GM12878 (cell line): ENCODE results near the gene CALB2. TPM values are rescaled to one million over a fixed set of nuclear protein-coding genes. Genes with fewer than 3 reads are reported as not detected.

Experiments used
- ATAC-seq: fragments of 200-7000 bp; cut with Tn5 transposase; 3 replicates; pipeline ENCODE4 v1.9.1; 2020; ENCODE audit warnings: mild to moderate bottlenecking, moderate library complexity
- BruUV-seq: library from RNA; stranded (reverse); fragments of 400-500 nt; replicated peaks from 2 replicates; lab custom pipeline; 2021; lab: Mats Ljungman, UMichigan
- CTCF ChIA-PET: fragments of 300-600 bp; sonication (Branson Sonifier 250); formaldehyde crosslinking; extraction: SDS; loops from one replicate; lab custom pipeline; 2021; ENCODE audit warnings: inconsistent platforms; lab: Yijun Ruan, JAX
- POLR2A ChIA-PET: fragments of 350-600 bp; formaldehyde crosslinking; extraction: SDS; loops from one replicate; lab custom pipeline; 2021; ENCODE audit warnings: inconsistent platforms; lab: Charles Lee
- RAD21 ChIA-PET: fragments of 300-600 bp; sonication (Branson Sonifier 250); formaldehyde crosslinking; loops from one replicate; lab custom pipeline; 2023; ENCODE audit warnings: antibody characterized with exemption; ENCODE audit not compliant: unreplicated experiment; lab: Charles Lee
- SMC1A ChIA-PET: fragments of 300-600 bp; sonication (Branson Sonifier 250); formaldehyde crosslinking; loops from one replicate; lab custom pipeline; 2023; ENCODE audit not compliant: unreplicated experiment, uncharacterized antibody; lab: Charles Lee
- DNase-seq: peaks from one replicate; pipeline ENCODE4 v3.0.0-alpha.2; 2011; ENCODE audit warnings: low read depth, low spot score
- FAIRE-seq: peaks from 3 replicates; lab custom pipeline; 2011; peaks lifted over from hg19 to GRCh38; lab: Jason Lieb, UNC
- H2AFZ ChIP-seq: 2 replicates; pipeline ENCODE4 v1.6.0; 2011; ENCODE audit warnings: low read depth, low read length, control low read depth; ENCODE audit not compliant: control insufficient read depth
- H3K27ac ChIP-seq: 2 replicates; pipeline ENCODE4 v1.5.1; 2011; ENCODE audit warnings: control low read depth; ENCODE audit not compliant: control insufficient read depth, insufficient read depth
- H3K27me3 ChIP-seq, 2 experiments: replicated peaks in 1 of 2; 2 replicates each; pipeline versions ENCODE4 v1.6.0 to v1.6.1; 2011; ENCODE audit warnings: low read length in 1 of 2; ENCODE audit not compliant: control insufficient read depth in 2 of 2, insufficient read depth in 2 of 2
- H3K36me3 ChIP-seq, 2 experiments: 2 replicates each; pipeline ENCODE4 v1.5.1; 2011; ENCODE audit warnings: low read length in 1 of 2; ENCODE audit not compliant: control insufficient read depth in 2 of 2, insufficient read depth in 2 of 2
- H3K4me1 ChIP-seq: 2 replicates; pipeline ENCODE4 v1.6.1; 2011; ENCODE audit warnings: mild to moderate bottlenecking, low read length, moderate library complexity, mixed read lengths; ENCODE audit not compliant: control insufficient read depth, insufficient read depth
- H3K4me2 ChIP-seq: 2 replicates; pipeline ENCODE4 v1.6.0; 2011; ENCODE audit warnings: control low read depth; ENCODE audit not compliant: control insufficient read depth, insufficient read depth
- H3K4me3 ChIP-seq: fragments of 200-600 bp; sonication (generic); 2 replicates; pipeline ENCODE4 v1.5.1; 2016
- H3K79me2 ChIP-seq: 2 replicates; pipeline ENCODE4 v1.6.0; 2011; ENCODE audit warnings: low read length; ENCODE audit not compliant: control insufficient read depth, insufficient read depth
- H3K9ac ChIP-seq: 2 replicates; pipeline ENCODE4 v1.8.0; 2011; ENCODE audit warnings: low read length, control low read depth, mixed read lengths; ENCODE audit not compliant: control insufficient read depth, insufficient read depth
- H3K9me3 ChIP-seq: replicated peaks from 3 replicates; pipeline ENCODE4 v1.5.1; 2011; ENCODE audit warnings: mild to moderate bottlenecking, low read length; ENCODE audit not compliant: control insufficient read depth, insufficient read depth
- H4K20me1 ChIP-seq: 2 replicates; pipeline ENCODE4 v1.6.0; 2011; ENCODE audit not compliant: control insufficient read depth, insufficient read depth
- CBX5 ChIP-seq: sonication (generic); IDR thresholded peaks from 2 replicates; pipeline ENCODE4 v1.6.1; 2016; ENCODE audit warnings: low read depth, moderate library complexity, mild to moderate bottlenecking, inconsistent platforms
- DPF2 ChIP-seq: fragments of 450-650 bp; IDR thresholded peaks from 2 replicates; pipeline ENCODE4 v1.6.1; 2017; ENCODE audit warnings: mild to moderate bottlenecking
- EGR1 ChIP-seq, 2 experiments: IDR thresholded peaks; 1 replicate in 1 of 2; 2 replicates in 1 of 2; pipeline ENCODE4 v1.6.1; 2011 to 2012; ENCODE audit warnings: low read depth in 2 of 2, low read length in 2 of 2, borderline replicate concordance in 1 of 2, mild to moderate bottlenecking in 1 of 2, moderate library complexity in 1 of 2
- GATAD2B ChIP-seq: fragments of 450-650 bp; conservative IDR thresholded peaks from 2 replicates; pipeline ENCODE4 v1.6.1; 2017; ENCODE audit warnings: low read depth, mild to moderate bottlenecking, moderate library complexity
- HCFC1 ChIP-seq: fragments of 150-350 bp; IDR thresholded peaks from 2 replicates; pipeline ENCODE4 v1.6.1; 2014; ENCODE audit warnings: low read length
- JUNB ChIP-seq: IDR thresholded peaks from 2 replicates; pipeline ENCODE4 v1.6.1; 2016; ENCODE audit warnings: antibody characterized with exemption, mild to moderate bottlenecking
- MEF2B ChIP-seq: fragments of 450-650 bp; IDR thresholded peaks from 2 replicates; pipeline ENCODE4 v1.6.1; 2018; ENCODE audit warnings: mild to moderate bottlenecking, moderate library complexity; ENCODE audit not compliant: partially characterized antibody, poor library complexity, severe bottlenecking
- PML ChIP-seq: IDR thresholded peaks from 2 replicates; pipeline ENCODE4 v1.6.1; 2012; ENCODE audit warnings: low read length, inconsistent platforms
- SRF ChIP-seq, 2 experiments: IDR thresholded peaks; 2 replicates each; pipeline ENCODE4 v1.6.1; 2011; ENCODE audit warnings: low read depth in 2 of 2, low read length in 2 of 2, mild to moderate bottlenecking in 1 of 2, moderate library complexity in 1 of 2
- ZNF217 ChIP-seq: fragments of 450-650 bp; IDR thresholded peaks from 2 replicates; pipeline ENCODE4 v1.6.1; 2017; ENCODE audit warnings: antibody characterized with exemption, mild to moderate bottlenecking
- ZZZ3 ChIP-seq: IDR thresholded peaks from 2 replicates; pipeline ENCODE4 v1.6.1; 2011; ENCODE audit warnings: low read depth; ENCODE audit not compliant: control insufficient read depth, insufficient read length
- WGBS: methylation state at CpG from one replicate; pipeline ENCODE4 v1.1.6; 2016; ENCODE audit warnings: low lambda C conversion rate; ENCODE audit not compliant: insufficient replicate concordance, insufficient coverage; ENCODE audit errors: missing lambda C conversion rate; 5-methylcytosine and 5-hydroxymethylcytosine counted together
- in situ Hi-C: fragments of 300-500 bp; cut with MboI; formaldehyde crosslinking; loops from 9 replicates; pipeline ENCODE4 v1.14.3; 2018; ENCODE audit warnings: mixed read lengths
- intact Hi-C: fragments of 100-400 bp; cut with micrococcal nuclease; formaldehyde crosslinking; loops from one replicate; pipeline ENCODE4 v1.14.2; 2022; ENCODE audit not compliant: unreplicated experiment
- polyA plus RNA-seq, 11 experiments: library from polyadenylated mRNA; depleted of rRNA in 4 of 11; unstranded in 6 of 11; stranded (reverse) in 5 of 11; fragments of >200 nt; fragmentation: Nextera tagmentation in 4 of 11; fragmentation: Illumina TruSeq in 1 of 11; extraction: Ambion mirVana in 4 of 11; extraction: Trizol in 1 of 11; gene quantifications; 1 replicate in 1 of 11; 2 replicates in 10 of 11; pipeline versions ENCODE4 v1.2.1 to v1.2.3, GENCODE V29; 2011 to 2016; ENCODE audit warnings: inconsistent platforms in 2 of 11, missing spikeins in 2 of 11, low read depth in 1 of 11
- total RNA-seq, 4 experiments: library from RNA; depleted of rRNA in 3 of 4; stranded (reverse); fragments of >200 nt in 3 of 4; fragmentation: Illumina TruSeq in 1 of 4; extraction: Trizol in 1 of 4; gene quantifications; 2 replicates each; pipeline versions ENCODE4 v1.2.1 to v1.2.3, GENCODE V29; 2013 to 2021
- TF ChIP-seq, protein P1 (sequence below): fragments of 450-650 bp; IDR thresholded peaks from 2 replicates; pipeline ENCODE4 v1.6.1; 2018; ENCODE audit warnings: mild to moderate bottlenecking, low read depth, moderate library complexity; ENCODE audit not compliant: partially characterized antibody
- TF ChIP-seq, protein P2 (sequence below): fragments of 450-650 bp; IDR thresholded peaks from 2 replicates; pipeline ENCODE4 v1.6.1; 2017; ENCODE audit warnings: mild to moderate bottlenecking, moderate library complexity
- TF ChIP-seq, protein P3 (sequence below): fragments of 450-650 bp; IDR thresholded peaks from 2 replicates; pipeline ENCODE4 v1.6.1; 2014; ENCODE audit warnings: mild to moderate bottlenecking

The CALB2 gene
- total and polyA plus RNA-seq, 10 of the 15 experiments (the other 5 are each of a cell fraction or from before 2014, with no cell fraction given): not detected

DNA sequence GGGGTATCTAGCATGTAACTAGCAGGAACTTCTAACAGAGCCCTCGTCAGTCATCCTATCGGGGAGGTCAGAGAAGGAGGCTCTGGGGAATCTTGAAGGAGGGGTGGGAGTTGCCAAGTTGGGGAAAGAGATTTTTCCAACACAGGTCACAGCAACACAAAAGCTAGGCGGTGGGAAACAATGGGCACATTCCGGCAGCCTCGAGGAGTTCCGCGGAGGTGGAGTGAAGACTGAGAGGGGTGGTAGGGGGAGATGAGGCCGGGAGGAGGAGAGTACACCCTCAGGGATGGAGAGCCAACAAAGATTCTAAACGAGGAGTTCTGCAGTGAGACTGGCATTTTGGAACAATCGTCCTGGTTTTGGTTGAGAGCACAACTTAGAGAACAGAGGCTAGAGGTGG lies 13.5 kb upstream of the CALB2 start (continued):
- no peak for TF ChIP-seq EGR1 (IDR thresholded peaks at IDR 0.05; ENCODE audit: borderline replicate concordance in 1 of 2, low read depth in 2 of 2, low read length in 2 of 2)
- TF ChIP-seq, protein P1, sequence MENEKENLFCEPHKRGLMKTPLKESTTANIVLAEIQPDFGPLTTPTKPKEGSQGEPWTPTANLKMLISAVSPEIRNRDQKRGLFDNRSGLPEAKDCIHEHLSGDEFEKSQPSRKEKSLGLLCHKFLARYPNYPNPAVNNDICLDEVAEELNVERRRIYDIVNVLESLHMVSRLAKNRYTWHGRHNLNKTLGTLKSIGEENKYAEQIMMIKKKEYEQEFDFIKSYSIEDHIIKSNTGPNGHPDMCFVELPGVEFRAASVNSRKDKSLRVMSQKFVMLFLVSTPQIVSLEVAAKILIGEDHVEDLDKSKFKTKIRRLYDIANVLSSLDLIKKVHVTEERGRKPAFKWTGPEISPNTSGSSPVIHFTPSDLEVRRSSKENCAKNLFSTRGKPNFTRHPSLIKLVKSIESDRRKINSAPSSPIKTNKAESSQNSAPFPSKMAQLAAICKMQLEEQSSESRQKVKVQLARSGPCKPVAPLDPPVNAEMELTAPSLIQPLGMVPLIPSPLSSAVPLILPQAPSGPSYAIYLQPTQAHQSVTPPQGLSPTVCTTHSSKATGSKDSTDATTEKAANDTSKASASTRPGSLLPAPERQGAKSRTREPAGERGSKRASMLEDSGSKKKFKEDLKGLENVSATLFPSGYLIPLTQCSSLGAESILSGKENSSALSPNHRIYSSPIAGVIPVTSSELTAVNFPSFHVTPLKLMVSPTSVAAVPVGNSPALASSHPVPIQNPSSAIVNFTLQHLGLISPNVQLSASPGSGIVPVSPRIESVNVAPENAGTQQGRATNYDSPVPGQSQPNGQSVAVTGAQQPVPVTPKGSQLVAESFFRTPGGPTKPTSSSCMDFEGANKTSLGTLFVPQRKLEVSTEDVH: no peak
- TF ChIP-seq, protein P2, sequence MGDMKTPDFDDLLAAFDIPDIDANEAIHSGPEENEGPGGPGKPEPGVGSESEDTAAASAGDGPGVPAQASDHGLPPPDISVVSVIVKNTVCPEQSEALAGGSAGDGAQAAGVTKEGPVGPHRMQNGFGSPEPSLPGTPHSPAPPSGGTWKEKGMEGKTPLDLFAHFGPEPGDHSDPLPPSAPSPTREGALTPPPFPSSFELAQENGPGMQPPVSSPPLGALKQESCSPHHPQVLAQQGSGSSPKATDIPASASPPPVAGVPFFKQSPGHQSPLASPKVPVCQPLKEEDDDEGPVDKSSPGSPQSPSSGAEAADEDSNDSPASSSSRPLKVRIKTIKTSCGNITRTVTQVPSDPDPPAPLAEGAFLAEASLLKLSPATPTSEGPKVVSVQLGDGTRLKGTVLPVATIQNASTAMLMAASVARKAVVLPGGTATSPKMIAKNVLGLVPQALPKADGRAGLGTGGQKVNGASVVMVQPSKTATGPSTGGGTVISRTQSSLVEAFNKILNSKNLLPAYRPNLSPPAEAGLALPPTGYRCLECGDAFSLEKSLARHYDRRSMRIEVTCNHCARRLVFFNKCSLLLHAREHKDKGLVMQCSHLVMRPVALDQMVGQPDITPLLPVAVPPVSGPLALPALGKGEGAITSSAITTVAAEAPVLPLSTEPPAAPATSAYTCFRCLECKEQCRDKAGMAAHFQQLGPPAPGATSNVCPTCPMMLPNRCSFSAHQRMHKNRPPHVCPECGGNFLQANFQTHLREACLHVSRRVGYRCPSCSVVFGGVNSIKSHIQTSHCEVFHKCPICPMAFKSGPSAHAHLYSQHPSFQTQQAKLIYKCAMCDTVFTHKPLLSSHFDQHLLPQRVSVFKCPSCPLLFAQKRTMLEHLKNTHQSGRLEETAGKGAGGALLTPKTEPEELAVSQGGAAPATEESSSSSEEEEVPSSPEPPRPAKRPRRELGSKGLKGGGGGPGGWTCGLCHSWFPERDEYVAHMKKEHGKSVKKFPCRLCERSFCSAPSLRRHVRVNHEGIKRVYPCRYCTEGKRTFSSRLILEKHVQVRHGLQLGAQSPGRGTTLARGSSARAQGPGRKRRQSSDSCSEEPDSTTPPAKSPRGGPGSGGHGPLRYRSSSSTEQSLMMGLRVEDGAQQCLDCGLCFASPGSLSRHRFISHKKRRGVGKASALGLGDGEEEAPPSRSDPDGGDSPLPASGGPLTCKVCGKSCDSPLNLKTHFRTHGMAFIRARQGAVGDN: no peak
- TF ChIP-seq HCFC1: no peak

DNA sequence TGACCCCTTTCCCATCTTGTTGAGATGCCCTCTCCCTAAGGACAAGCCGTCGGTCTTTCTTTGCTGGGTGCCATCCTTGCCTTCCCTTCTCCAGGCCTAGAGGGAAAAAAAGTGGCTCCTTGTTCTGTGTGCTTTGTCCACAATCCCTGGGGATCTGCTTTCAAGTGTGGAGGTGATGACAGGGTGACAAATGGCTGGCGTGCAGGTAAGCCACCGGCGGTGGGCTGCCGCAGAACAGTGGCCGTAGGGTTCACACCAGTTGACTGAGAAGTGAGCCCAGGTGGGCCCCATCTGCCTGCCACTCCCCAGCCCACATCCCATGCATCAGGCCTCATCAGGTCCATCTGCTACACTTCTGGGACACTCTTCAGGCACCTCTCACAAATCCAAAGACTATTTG lies 11.4 kb upstream of the CALB2 start:
- Histone ChIP-seq H3K27me3 (no peaks in the 10 kb centered on the region; a peak in 2 of 4 replicates), H3K9me3 (no peaks in the 10 kb centered on the region), H3K36me3 (no peaks in the 10 kb centered on the region), H3K4me1 (no peaks in the 10 kb centered on the region), H3K9ac (no peak overlapping the region), H3K79me2 (no peaks in the 10 kb centered on the region), H2AFZ (no peak overlapping the region), H4K20me1 (no peaks in the 10 kb centered on the region), H3K4me3 (no peak overlapping the region), H3K27ac (no peak overlapping the region), H3K4me2 (no peak overlapping the region)
- ChIA-PET SMC1A (no interaction called here), CTCF (no interaction called here), RAD21 (no interaction called here), POLR2A (no interaction called here)
- ATAC-seq (no peak), DNase-seq (no peak), FAIRE-seq (no peak)
- in situ Hi-C loops (no loop called here), intact Hi-C loops (no loop called here)
- BruUV-seq: no TSS peak
- WGBS: 44% methylated on average over 7 of the region's 7 CpGs
- TF ChIP-seq MEF2B (no peak), CBX5 (no peak), ZZZ3 (no peak), SRF (IDR thresholded peaks at IDR 0.05; ENCODE audit: low read depth in 2 of 2, low read length in 2 of 2) (no peak), PML (no peak), GATAD2B (no peak), ZNF217 (no peak), JUNB (no peak), DPF2 (no peak)
- TF ChIP-seq, protein P3, sequence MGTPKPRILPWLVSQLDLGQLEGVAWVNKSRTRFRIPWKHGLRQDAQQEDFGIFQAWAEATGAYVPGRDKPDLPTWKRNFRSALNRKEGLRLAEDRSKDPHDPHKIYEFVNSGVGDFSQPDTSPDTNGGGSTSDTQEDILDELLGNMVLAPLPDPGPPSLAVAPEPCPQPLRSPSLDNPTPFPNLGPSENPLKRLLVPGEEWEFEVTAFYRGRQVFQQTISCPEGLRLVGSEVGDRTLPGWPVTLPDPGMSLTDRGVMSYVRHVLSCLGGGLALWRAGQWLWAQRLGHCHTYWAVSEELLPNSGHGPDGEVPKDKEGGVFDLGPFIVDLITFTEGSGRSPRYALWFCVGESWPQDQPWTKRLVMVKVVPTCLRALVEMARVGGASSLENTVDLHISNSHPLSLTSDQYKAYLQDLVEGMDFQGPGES: no peak
